ENCODE results near the gene SPECC1L.

SPECC1L gene

DNA sequence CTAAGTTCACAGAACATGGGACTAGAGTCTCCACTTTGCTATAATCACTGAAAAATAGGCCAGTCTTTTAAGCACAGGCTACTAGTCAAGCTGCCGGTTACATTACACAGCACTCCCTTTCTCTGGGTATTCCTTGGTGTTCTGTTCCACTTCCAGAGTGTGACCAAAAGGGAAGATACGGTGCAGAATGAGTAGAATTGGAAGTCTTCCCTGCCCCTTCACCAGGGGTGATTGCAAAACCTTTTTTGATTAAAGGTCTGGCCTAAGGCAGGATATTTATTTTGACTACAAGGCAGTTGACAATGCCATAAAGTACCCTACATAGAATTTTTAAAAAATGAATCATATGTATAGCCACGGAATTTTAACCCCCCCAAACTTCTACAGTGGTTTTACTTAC, 97.2 kb downstream of the SPECC1L start:
- Histone ChIP-seq H3K4me2 (ENCODE audit: insufficient read depth, low read length) (no peak overlapping the region), H3K4me3 (ENCODE audit: low read depth in 1 of 2, low read length in 2 of 2) (no peak overlapping the region), H3K9me3 (ENCODE audit: insufficient read depth, low read length, severe bottlenecking) (no peaks in the 10 kb centered on the region), H3K27ac (ENCODE audit: low read length) (no peak overlapping the region), H3K36me3 (ENCODE audit: insufficient read depth, low read length) (peaks cover 88% of the 10 kb centered on the region), H3K27me3 (ENCODE audit: insufficient read depth, low read length, poor library complexity) (no peaks in the 10 kb centered on the region), H3K4me1 (ENCODE audit: insufficient read depth, low read length) (no peaks in the 10 kb centered on the region), H3K79me2 (ENCODE audit: insufficient read depth, low read length) (no peaks in the 10 kb centered on the region), H2AFZ (ENCODE audit: low read depth, low read length) (no peak overlapping the region), H3K9ac (ENCODE audit: low read depth, low read length) (no peak overlapping the region), H4K20me1 (ENCODE audit: insufficient read depth, low read length) (no peaks in the 10 kb centered on the region)
- no peak for DNase-seq
- TF ChIP-seq, protein P1, sequence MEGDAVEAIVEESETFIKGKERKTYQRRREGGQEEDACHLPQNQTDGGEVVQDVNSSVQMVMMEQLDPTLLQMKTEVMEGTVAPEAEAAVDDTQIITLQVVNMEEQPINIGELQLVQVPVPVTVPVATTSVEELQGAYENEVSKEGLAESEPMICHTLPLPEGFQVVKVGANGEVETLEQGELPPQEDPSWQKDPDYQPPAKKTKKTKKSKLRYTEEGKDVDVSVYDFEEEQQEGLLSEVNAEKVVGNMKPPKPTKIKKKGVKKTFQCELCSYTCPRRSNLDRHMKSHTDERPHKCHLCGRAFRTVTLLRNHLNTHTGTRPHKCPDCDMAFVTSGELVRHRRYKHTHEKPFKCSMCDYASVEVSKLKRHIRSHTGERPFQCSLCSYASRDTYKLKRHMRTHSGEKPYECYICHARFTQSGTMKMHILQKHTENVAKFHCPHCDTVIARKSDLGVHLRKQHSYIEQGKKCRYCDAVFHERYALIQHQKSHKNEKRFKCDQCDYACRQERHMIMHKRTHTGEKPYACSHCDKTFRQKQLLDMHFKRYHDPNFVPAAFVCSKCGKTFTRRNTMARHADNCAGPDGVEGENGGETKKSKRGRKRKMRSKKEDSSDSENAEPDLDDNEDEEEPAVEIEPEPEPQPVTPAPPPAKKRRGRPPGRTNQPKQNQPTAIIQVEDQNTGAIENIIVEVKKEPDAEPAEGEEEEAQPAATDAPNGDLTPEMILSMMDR (IDR thresholded peaks at IDR 0.05; ENCODE audit: borderline replicate concordance, extremely low read depth, low read length, poor library complexity, severe bottlenecking), result no peak
- no peak for TF ChIP-seq EZH2 (IDR thresholded peaks at IDR 0.05; ENCODE audit: borderline replicate concordance, low read depth, low read length, severe bottlenecking)
- ATAC-seq (ENCODE audit: insufficient read depth, low read depth), result no peak

DNA sequence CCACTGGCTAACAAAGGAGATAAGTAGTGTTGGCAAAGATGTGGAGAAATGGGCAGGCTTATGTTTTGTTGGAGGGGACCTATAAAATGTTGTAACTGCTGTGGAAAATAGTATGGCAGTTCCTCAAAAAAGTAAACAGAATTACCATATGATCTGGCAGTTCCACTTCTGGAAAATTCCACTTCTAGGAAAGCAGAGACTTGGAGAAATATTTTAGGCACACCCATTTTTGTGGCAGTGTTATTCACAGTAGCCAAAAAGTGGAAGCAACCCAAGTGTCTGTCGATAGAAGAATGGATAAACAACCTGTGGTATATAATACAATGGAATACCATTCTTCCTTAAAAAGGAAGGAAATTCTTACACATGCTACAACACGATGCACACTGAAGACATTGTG, 99.8 kb downstream of the SPECC1L start:
- Histone ChIP-seq H4K20me1 (ENCODE audit: insufficient read depth, low read length) (no peaks in the 10 kb centered on the region), H3K36me3 (ENCODE audit: insufficient read depth, low read length) (peaks cover 74% of the 10 kb centered on the region), H3K79me2 (ENCODE audit: insufficient read depth, low read length) (no peaks in the 10 kb centered on the region), H3K4me2 (ENCODE audit: insufficient read depth, low read length) (no peak overlapping the region), H3K4me1 (ENCODE audit: insufficient read depth, low read length) (no peaks in the 10 kb centered on the region), H3K27me3 (ENCODE audit: insufficient read depth, low read length, poor library complexity) (no peaks in the 10 kb centered on the region), H3K9ac (ENCODE audit: low read depth, low read length) (no peak overlapping the region), H3K4me3 (ENCODE audit: low read depth in 1 of 2, low read length in 2 of 2) (no peak overlapping the region), H3K9me3 (ENCODE audit: insufficient read depth, low read length, severe bottlenecking) (no peaks in the 10 kb centered on the region), H3K27ac (ENCODE audit: low read length) (no peak overlapping the region), H2AFZ (ENCODE audit: low read depth, low read length) (no peak overlapping the region)
- no peak for ATAC-seq (ENCODE audit: insufficient read depth, low read depth)
- no peak for DNase-seq
- TF ChIP-seq, protein P1 (IDR thresholded peaks at IDR 0.05; ENCODE audit: borderline replicate concordance, extremely low read depth, low read length, poor library complexity, severe bottlenecking), result no peak
- TF ChIP-seq EZH2 (IDR thresholded peaks at IDR 0.05; ENCODE audit: borderline replicate concordance, low read depth, low read length, severe bottlenecking), result no peak

DNA sequence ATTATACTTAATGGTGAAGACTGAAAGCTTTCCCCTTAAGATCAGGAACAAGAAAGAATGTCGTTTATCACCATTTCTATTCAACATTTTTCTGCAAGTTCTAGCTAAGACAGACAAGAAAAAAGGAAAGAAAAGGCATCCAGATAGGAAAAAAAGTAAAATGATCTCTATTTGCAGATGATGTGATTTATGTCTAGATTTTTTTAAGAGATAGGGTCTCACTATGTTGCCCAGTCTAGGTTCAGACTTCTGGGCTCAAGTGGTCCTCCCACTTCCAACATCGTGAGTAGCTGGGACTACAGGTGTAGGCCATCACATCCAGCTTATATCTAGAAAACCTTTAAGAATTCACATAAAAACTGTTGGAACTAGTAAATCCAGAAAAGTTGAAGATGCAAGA, 105.4 kb downstream of the SPECC1L start:
- H3K36me3 ChIP-seq (ENCODE audit: insufficient read depth, low read length), result peaks cover 51% of the 10 kb centered on the region

More for the DNA sequence above, 105.4 kb downstream of the SPECC1L start:
- Histone ChIP-seq H3K4me3 (ENCODE audit: low read depth in 1 of 2, low read length in 2 of 2) (no peak overlapping the region), H3K4me1 (ENCODE audit: insufficient read depth, low read length) (peaks cover 40% of the 10 kb centered on the region), H3K4me2 (ENCODE audit: insufficient read depth, low read length) (no peak overlapping the region), H3K27ac (ENCODE audit: low read length) (peak overlapping the region; percentile 23; the same call in 1 of the 2 replicates), H4K20me1 (ENCODE audit: insufficient read depth, low read length) (no peaks in the 10 kb centered on the region), H3K27me3 (ENCODE audit: insufficient read depth, low read length, poor library complexity) (no peaks in the 10 kb centered on the region), H3K79me2 (ENCODE audit: insufficient read depth, low read length) (peaks cover 4% of the 10 kb centered on the region), H2AFZ (ENCODE audit: low read depth, low read length) (no peak overlapping the region), H3K9ac (ENCODE audit: low read depth, low read length) (no peak overlapping the region), H3K9me3 (ENCODE audit: insufficient read depth, low read length, severe bottlenecking) (no peaks in the 10 kb centered on the region)
- no peak for ATAC-seq (ENCODE audit: insufficient read depth, low read depth)
- TF ChIP-seq EZH2 (IDR thresholded peaks at IDR 0.05; ENCODE audit: borderline replicate concordance, low read depth, low read length, severe bottlenecking), result no peak
- TF ChIP-seq, protein P1 (IDR thresholded peaks at IDR 0.05; ENCODE audit: borderline replicate concordance, extremely low read depth, low read length, poor library complexity, severe bottlenecking), result no peak
- no peak for DNase-seq
